ENCODE results near the gene DCLK2. TPM values are rescaled to one million over a fixed set of nuclear protein-coding genes. Genes with fewer than 3 reads are reported as not detected.

Gene DCLK2
- total RNA-seq, 2 donors from 2014 or later, result 3.1 to 3.9 TPM

- no peaks in the 10 kb centered on the region for H3K4me1 ChIP-seq
- intact Hi-C loops (cut with DNase I), result no loop called here
These were observed 61.1 kb downstream of the DCLK2 start for GRCh38 chr4:150139297-150139865.

GRCh38 chr4:150140774-150141400 is 62.6 kb downstream of the DCLK2 start:
- H3K27me3 ChIP-seq, result no peaks in the 10 kb centered on the region
- no peak overlapping the region for H3K27ac ChIP-seq
- H3K9ac ChIP-seq (ENCODE audit: low read depth in 2 of 2, low read length in 2 of 2), result no peak overlapping the region
- TF ChIP-seq, protein P1, sequence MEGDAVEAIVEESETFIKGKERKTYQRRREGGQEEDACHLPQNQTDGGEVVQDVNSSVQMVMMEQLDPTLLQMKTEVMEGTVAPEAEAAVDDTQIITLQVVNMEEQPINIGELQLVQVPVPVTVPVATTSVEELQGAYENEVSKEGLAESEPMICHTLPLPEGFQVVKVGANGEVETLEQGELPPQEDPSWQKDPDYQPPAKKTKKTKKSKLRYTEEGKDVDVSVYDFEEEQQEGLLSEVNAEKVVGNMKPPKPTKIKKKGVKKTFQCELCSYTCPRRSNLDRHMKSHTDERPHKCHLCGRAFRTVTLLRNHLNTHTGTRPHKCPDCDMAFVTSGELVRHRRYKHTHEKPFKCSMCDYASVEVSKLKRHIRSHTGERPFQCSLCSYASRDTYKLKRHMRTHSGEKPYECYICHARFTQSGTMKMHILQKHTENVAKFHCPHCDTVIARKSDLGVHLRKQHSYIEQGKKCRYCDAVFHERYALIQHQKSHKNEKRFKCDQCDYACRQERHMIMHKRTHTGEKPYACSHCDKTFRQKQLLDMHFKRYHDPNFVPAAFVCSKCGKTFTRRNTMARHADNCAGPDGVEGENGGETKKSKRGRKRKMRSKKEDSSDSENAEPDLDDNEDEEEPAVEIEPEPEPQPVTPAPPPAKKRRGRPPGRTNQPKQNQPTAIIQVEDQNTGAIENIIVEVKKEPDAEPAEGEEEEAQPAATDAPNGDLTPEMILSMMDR (IDR thresholded peaks at IDR 0.05), result no peak
- no peaks in the 10 kb centered on the region for H3K4me1 ChIP-seq
- no peak for DNase-seq
- intact Hi-C loops (cut with DNase I), result no loop called here
- H3K36me3 ChIP-seq, result no peaks in the 10 kb centered on the region
- no peak overlapping the region for H3K4me3 ChIP-seq
- H3K9me3 ChIP-seq, result no peaks in the 10 kb centered on the region

More at GRCh38 chr4:150139297-150139865, 61.1 kb downstream of the DCLK2 start:
- H3K9ac ChIP-seq (ENCODE audit: low read depth in 2 of 2, low read length in 2 of 2), result no peak overlapping the region
- no peak overlapping the region for H3K27ac ChIP-seq
- H3K36me3 ChIP-seq, result no peaks in the 10 kb centered on the region
- H3K9me3 ChIP-seq, result no peaks in the 10 kb centered on the region
- no peak for DNase-seq
- no peak overlapping the region for H3K4me3 ChIP-seq
- TF ChIP-seq, protein P1 (IDR thresholded peaks at IDR 0.05), result no peak
- H3K27me3 ChIP-seq, result no peaks in the 10 kb centered on the region

DNA sequence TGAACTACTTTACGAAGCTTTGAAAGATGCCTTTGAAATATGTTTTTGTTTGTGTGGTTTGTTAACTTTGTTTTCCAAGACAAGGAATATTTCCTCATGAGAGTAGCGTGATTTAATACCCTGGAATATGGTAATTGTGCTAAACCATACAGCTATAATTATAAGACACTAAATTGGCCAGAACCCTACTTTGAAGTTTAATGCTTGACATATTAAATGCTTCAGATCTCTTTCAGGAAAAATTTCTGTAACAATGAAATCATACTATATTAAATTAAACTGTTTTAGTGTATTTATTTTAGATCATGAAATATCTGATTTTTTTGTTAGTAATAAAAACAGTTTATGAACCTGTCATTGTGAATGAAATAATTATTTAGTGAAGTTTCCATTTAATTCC is 63.5 kb downstream of the DCLK2 start:
- H3K9me3 ChIP-seq, result no peaks in the 10 kb centered on the region
- no peaks in the 10 kb centered on the region for H3K36me3 ChIP-seq
- H3K4me1 ChIP-seq, result no peaks in the 10 kb centered on the region
- TF ChIP-seq, protein P1 (IDR thresholded peaks at IDR 0.05), result no peak
- intact Hi-C loops (cut with DNase I), result no loop called here
- H3K27ac ChIP-seq, result no peak overlapping the region
- no peak overlapping the region for H3K9ac ChIP-seq (ENCODE audit: low read depth in 2 of 2, low read length in 2 of 2)
- no peaks in the 10 kb centered on the region for H3K27me3 ChIP-seq
- no peak overlapping the region for H3K4me3 ChIP-seq
- no peak for DNase-seq

DNA sequence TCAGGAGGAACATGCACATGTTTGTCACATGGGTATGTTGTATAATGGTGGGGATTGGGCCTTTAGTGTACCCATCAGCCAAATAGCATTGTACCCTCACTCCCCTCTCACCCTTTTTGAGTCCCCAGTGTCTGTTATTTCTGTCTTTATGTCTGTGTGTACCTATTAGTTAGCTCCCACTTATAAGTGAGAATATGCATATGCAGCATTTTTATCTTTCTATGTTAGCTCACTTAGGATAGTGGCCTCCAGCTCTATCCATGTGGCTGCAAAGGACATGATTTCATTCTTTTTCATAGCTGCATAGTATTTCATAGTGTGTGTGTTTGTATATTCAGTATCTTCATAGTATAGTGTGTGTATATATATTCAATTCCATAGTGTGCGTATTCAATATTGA is 64.6 kb downstream of the DCLK2 start:
- no peak overlapping the region for H3K4me3 ChIP-seq
- DNase-seq, result no peak
- no peaks in the 10 kb centered on the region for H3K27me3 ChIP-seq
- TF ChIP-seq, protein P1 (IDR thresholded peaks at IDR 0.05), result no peak
- H3K36me3 ChIP-seq, result no peaks in the 10 kb centered on the region
- H3K9ac ChIP-seq (ENCODE audit: low read depth in 2 of 2, low read length in 2 of 2), result no peak overlapping the region
- intact Hi-C loops (cut with DNase I), result no loop called here
- no peak overlapping the region for H3K27ac ChIP-seq
- H3K4me1 ChIP-seq, result no peaks in the 10 kb centered on the region
- H3K9me3 ChIP-seq, result no peaks in the 10 kb centered on the region

GRCh38 chr4:150145090-150145945 is 67.1 kb downstream of the DCLK2 start:
- no peak for DNase-seq
- TF ChIP-seq, protein P1 (IDR thresholded peaks at IDR 0.05), result no peak

More at GRCh38 chr4:150145090-150145945, 67.1 kb downstream of the DCLK2 start:
- Histone ChIP-seq H3K9ac (ENCODE audit: low read depth in 2 of 2, low read length in 2 of 2) (no peak overlapping the region), H3K9me3 (no peaks in the 10 kb centered on the region), H3K27me3 (no peaks in the 10 kb centered on the region), H3K4me1 (no peaks in the 10 kb centered on the region), H3K4me3 (no peak overlapping the region), H3K36me3 (no peaks in the 10 kb centered on the region), H3K27ac (no peak overlapping the region)
- intact Hi-C loops (cut with DNase I), result no loop called here

Data from colonic mucosa (tissue), 4 donors.